Measurements from ENCODE around the gene AGPAT4.

GRCh38 chr6:161171207-161171606 lies 102.7 kb downstream of the AGPAT4 start:
- TF ChIP-seq, protein P1, sequence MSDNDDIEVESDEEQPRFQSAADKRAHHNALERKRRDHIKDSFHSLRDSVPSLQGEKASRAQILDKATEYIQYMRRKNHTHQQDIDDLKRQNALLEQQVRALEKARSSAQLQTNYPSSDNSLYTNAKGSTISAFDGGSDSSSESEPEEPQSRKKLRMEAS (IDR thresholded peaks at IDR 0.05; ENCODE audit: insufficient read depth, insufficient read length), result no peak
- TF ChIP-seq CTCF (IDR thresholded peaks at IDR 0.05; ENCODE audit: extremely low read depth in 1 of 2, insufficient read depth in 1 of 2, low read depth in 1 of 2, low read length in 2 of 2) (no peak), EZH2 (IDR thresholded peaks at IDR 0.05; ENCODE audit: borderline replicate concordance, low read depth, low read length, severe bottlenecking) (no peak)
